ENCODE results near the gene OR10H1. TPM values are rescaled to one million over a fixed set of nuclear protein-coding genes. Genes with fewer than 3 reads are reported as not detected.
A peak's percentile ranks its signal among the peaks of the same experiment; 100 is the strongest.
"Not testable (repeated sequence)": the region's sequence is repeated elsewhere in the genome, so short reads cannot be mapped to it uniquely, and the experiment has no call there.

The OR10H1 gene
- total RNA-seq, 1 donor from 2014 or later: not detected

GRCh38 chr19:15774159-15774558, 41.3 kb downstream of the OR10H1 start:
- DNase-seq: not testable (repeated sequence)

DNA sequence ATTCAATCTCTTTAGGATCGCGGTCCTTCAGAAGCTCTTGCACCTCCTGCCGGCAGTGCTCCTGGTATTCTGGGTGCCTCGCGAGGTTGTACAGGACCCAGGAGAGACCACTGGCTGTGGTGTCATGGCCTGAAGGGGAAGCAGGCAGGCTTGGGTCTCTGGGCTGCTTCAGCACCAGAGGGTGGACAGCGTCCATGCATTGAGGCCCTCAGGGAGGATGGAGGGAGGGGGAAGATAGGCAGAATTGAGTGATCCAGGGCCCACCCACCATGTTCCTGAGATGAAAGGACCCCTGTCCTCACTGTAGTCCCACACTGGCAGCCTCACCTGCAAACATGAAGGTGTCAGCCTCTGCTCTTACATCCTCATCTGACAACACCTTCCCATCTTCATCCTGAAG, 45.9 kb downstream of the OR10H1 start:
- no peak for DNase-seq

GRCh38 chr19:15759962-15760565, 55.4 kb downstream of the OR10H1 start:
- peak; percentile 2 for DNase-seq

DNA sequence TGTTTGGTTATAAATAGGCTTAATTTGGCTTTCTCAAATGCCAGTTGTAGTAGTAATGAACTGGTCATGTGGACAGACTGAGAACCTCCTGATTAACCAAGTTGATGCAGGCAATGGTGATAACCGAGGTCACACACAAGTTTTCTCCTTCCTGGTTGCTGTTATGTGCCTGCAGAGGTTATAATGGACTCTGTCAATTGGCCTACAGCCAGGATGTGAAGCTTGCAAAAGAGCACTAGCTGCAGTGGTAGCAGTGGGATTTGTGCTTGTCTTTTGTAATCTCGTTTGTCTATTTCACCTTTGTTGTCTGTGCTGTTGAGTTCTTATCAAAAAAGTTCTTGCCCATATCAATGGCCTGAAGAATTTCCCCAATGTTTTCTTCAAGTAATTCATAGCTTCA, 57.1 kb downstream of the OR10H1 start:
- no peak for DNase-seq

Other genes with a start within 250 kb of the OR10H1 start
- not detected in 2 replicates for gene CYP4F8, start 200.4 kb downstream of the OR10H1 start, total RNA-seq
- not detected in 2 replicates for gene CYP4F3, start 174.8 kb downstream of the OR10H1 start, total RNA-seq
- not detected in 2 replicates for gene CYP4F12, start 142.6 kb downstream of the OR10H1 start, total RNA-seq
- not detected in 2 replicates for gene OR10H2, start 87.6 kb downstream of the OR10H1 start, total RNA-seq
- gene OR10H3, start 77.7 kb downstream of the OR10H1 start, total RNA-seq: not detected in 2 replicates
- not detected in 2 replicates for gene OR10H5, start 28.0 kb downstream of the OR10H1 start, total RNA-seq
- gene CYP4F2, start 82.4 kb upstream of the OR10H1 start, total RNA-seq: not detected in 2 replicates
- not detected in 2 replicates for gene CYP4F11, start 118.9 kb upstream of the OR10H1 start, total RNA-seq
- gene OR10H4, start 133.3 kb upstream of the OR10H1 start, total RNA-seq: not detected in 2 replicates